GM21619 (cell line): ENCODE results near the gene KXD1.

Experiments used
- ATAC-seq: cut with Tn5 transposase; IDR thresholded peaks from one replicate; pipeline ENCODE4 v1.9.1; 2021; ENCODE audit not compliant: unreplicated experiment

KXD1 gene

DNA sequence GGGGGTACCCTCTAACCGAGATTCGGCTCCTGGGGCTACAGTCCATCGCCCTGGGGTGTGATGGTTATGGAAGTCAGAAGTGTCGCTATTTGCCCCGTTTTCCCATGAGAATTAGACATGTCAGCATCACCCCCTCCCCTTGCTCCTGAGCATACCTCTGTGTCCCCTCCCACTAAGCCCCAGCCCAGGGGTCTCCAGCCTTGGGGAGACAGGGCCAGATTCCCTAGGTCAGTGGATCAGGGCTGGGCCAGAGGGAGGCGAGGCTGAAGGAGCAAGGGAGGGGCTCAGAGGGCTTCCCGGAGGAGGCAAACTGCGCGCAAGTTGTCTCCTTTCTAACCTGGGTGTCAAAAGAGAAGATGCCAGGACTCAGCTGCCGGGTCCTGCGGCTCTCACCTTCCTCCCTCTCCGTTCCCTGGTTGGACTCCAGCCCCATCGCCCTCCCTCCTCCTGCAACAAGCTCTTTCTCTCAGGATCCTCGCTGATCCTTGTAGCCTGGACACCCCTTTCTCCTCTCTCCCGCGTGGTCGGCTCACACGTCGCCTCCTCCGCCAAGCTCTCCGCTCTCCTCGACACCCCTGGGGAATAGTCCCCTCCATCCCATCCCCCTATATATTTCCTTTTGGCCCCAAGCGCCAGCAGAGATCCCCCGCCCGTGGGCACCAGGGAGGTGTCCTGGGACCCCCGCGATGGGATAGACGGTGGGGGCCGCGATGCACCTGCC, 54.5 kb downstream of the KXD1 start:
- ATAC-seq: no peak

DNA sequence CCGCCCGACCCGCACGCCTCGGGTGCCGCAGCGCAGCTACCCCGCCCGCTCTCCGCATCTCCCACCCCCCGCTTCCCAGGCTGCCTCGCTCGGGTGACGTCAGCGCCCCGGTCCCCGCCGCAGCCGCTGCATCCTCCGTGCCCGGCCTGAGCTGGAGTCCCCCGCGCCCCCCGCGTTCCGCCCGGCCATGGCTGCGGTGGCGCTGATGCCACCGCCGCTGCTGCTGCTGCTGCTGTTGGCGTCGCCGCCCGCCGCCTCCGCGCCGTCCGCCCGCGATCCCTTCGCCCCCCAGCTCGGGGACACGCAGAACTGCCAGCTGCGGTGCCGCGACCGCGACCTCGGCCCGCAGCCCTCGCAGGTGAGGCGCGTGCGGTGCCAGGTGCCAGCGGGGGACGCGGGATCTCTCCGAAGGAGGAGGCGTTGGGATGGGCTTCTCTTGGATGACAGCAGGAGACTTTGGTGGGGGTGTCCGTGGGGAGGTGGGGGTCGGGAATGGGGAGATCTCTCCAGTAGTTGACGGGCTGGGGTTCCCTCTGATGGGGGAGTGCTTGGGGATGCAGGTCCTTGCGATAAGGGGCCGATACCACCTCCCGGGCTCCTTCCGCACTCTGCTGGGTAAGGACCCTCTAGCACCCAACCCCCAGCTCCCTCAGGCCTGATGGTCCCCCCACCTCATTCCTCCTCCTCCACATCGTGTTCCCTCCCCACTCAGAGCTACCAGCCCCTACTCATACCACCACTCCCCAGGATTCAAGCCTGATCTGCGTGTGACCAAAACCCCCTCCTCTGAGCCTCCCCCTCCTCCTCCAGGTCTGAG, 55.3 kb downstream of the KXD1 start, which contains the start of gene TMEM59L:
Gene TMEM59L (plus strand): TSS at position 99 of the 817 bp plus-strand sequence. CDS start 89 bp downstream, at position 188.
- ATAC-seq: no peak

DNA sequence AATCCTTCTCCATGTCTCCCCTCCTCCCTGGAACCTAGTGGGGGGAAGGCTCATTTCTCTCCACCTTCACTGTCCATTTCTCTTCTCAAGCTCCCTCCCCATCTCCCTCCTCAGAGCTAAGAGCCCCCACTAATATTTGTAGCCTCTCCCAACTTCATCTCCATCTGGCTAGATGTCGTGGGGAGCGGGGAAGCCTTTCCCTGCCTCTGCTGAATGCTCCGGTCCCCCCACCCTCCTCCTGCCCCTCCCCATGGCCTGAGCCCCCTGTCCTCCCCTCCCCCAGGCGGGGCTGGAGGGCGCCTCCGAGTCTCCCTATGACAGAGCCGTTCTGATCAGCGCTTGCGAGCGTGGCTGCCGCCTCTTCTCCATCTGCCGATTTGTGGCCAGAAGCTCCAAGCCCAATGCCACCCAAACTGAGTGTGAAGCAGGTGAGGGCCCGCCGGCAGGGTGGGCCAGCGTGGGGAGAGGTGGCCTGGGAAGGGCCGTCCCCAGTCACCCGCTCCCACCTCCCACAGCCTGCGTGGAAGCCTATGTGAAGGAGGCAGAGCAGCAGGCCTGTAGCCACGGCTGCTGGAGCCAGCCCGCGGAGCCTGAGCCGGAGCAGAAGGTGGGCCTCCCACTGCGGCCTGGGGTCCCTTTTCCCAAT, 56.0 kb downstream of the KXD1 start:
- no peak for ATAC-seq

DNA sequence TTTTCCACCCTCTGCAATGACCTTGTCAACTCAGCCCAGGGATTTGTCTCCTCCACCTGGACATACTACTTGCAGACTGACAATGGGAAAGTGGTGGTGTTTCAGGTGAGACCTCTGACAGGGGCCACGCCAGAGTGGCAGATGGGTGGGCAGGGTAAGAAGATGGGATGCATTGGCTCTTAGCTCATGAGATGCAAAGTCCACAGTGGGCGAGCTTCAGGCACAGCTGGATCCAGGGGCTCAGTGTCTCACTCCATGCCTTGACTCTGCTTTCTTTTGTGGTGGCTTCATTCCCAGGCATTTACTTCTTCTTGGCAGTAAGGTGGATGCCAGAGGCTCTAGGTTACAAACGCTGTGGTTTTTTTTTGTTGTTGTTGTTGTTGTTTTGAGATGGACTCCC, 58.4 kb downstream of the KXD1 start:
- ATAC-seq: no peak

DNA sequence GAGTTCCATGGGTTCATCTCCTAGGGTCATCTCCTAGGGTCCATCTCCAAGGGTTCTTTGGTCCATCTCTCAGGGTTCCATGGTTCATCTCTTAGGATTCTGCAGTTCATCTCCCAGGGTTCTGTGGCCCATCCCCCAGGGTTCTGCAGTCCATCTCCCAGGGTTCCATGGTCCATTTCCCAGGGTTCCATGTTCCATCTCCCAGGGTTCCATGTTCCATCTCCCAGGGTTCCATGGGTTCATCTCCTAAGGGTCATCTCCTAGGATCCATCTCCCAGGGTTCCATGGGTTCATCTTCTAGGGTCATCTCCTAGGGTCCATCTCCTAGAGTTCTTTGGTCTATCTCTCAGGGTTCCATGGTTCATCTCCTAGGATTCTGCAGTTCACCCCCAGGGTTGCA, 59.9 kb downstream of the KXD1 start:
- no peak for ATAC-seq

DNA sequence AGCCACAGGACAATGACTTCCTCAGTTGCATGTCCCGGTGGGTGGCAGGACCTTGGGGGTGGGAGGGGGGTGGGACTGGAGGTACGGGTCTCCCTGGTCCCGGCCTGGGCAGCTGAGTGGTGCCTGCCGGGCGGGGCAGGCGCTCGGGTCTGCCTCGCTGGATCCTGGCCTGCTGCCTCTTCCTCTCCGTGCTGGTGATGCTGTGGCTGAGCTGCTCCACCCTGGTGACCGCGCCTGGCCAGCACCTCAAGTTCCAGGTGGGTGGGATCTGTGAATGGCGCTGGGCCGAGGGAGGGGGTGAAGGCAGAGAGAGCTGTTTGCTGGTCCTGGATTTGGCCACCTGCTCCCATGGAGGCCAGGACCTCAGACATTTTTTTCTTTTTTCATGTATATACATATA, 60.6 kb downstream of the KXD1 start:
- ATAC-seq: no peak
